Body of pancreas (tissue), 4 donors: ENCODE results near the gene PPP1R9A.

ENCODE experiments used
- CTCF ChIP-seq, 7 experiments: fragments of 450-650 bp in 4 of 7; fragments of 200-600 bp in 3 of 7; sonication (generic) in 3 of 7; IDR thresholded peaks; one replicate each; pipeline ENCODE4 v1.5.1; 2016 to 2019; ENCODE audit warnings: antibody characterized with exemption in 7 of 7
- POLR2A ChIP-seq, 3 donors: fragments of 450-650 bp; IDR thresholded peaks; one replicate each; pipeline ENCODE4 v1.6.1; 2016; ENCODE audit warnings: antibody characterized with exemption in 3 of 3, mild to moderate bottlenecking in 2 of 3

- TF ChIP-seq CTCF (IDR thresholded peaks at IDR 0.05): no peak
- TF ChIP-seq POLR2A (IDR thresholded peaks at IDR 0.05): no peak
Observed at GRCh38 chr7:95011146-95011928, 103.9 kb downstream of the PPP1R9A start.
